Measurements from ENCODE around the gene ABLIM1. TPM values are rescaled to one million over a fixed set of nuclear protein-coding genes. Genes with fewer than 3 reads are reported as not detected.

Gene ABLIM1
- total and polyA plus RNA-seq, 2 of the 13 experiments (the other 11 are each of a cell fraction or from before 2014, with no cell fraction given) = 59.4 to 92.7 TPM

- no peak for TF ChIP-seq PRDM10 (CRISPR knock-in tag; IDR thresholded peaks at IDR 0.05; ENCODE audit: low read depth)
- no peak for TF ChIP-seq RNF219 (CRISPR knock-in tag; IDR thresholded peaks at IDR 0.05)
- TF ChIP-seq SRY (CRISPR knock-in tag; IDR thresholded peaks at IDR 0.05) = no peak
- TF ChIP-seq HOXA9 (CRISPR knock-in tag; IDR thresholded peaks at IDR 0.05; ENCODE audit: borderline replicate concordance) = no peak
Measured at GRCh38 chr10:114448897-114449296, 209.2 kb downstream of the ABLIM1 start (continued).

GRCh38 chr10:114445332-114445731, 212.7 kb downstream of the ABLIM1 start:
- CTCF ChIA-PET (ENCODE audit: low intra/inter-chr PET ratio, low total read pairs) = no interaction called here
- peaks cover 26 to 70% of the 10 kb centered on the region in 2 experiments for H3K36me3 ChIP-seq (replicated peaks in 1 of 2; ENCODE audit: control insufficient read depth in 1 of 2, insufficient read depth in 2 of 2, low read length in 2 of 2)
- H3K4me1 ChIP-seq (ENCODE audit: insufficient read depth, low read length) = no peaks in the 10 kb centered on the region
- H3K27ac ChIP-seq (ENCODE audit: extremely low read length, insufficient read depth, low read length) = no peak overlapping the region
- no peaks in the 10 kb centered on the region for H4K20me1 ChIP-seq (ENCODE audit: insufficient read depth, low read length)
- H3K79me2 ChIP-seq (ENCODE audit: insufficient read depth, low read length) = no peaks in the 10 kb centered on the region
- 89% methylated on average over 6 of the region's 6 CpGs for WGBS (ENCODE audit: low lambda C conversion rate)
- H2AFZ ChIP-seq (ENCODE audit: low read length) = no peak overlapping the region
- POLR2A ChIA-PET = no interaction called here
- no peaks in the 10 kb centered on the region for H3K27me3 ChIP-seq (ENCODE audit: control insufficient read depth in 1 of 2, insufficient read depth in 2 of 2, low read length in 2 of 2)
- no peaks in the 10 kb centered on the region for H3K9me3 ChIP-seq (ENCODE audit: low read length)
- ATAC-seq = no peak
- intact Hi-C loops (cut with micrococcal nuclease; ENCODE audit: unreplicated experiment) = no loop called here
- no peak overlapping the region for H3K9ac ChIP-seq (ENCODE audit: insufficient read depth, low read depth, low read length)
- in situ Hi-C loops (cut with HindIII; ENCODE audit: extremely low pct_ligation_motif_present, low pct_unique_long_range_greater_than_20kb) = no loop called here
- DNase-seq (ENCODE audit: low spot score) = no peak
- no peak overlapping the region for H3K4me2 ChIP-seq (ENCODE audit: low read depth, low read length)
- no TSS peak for BruUV-seq (replicated peaks)
- no peak overlapping the region for H3K4me3 ChIP-seq (replicated peaks in 1 of 3; ENCODE audit: insufficient read depth in 1 of 3, low read depth in 2 of 3, low read length in 3 of 3)
- FAIRE-seq = no peak
- TF ChIP-seq MIER2 (CRISPR knock-in tag; IDR thresholded peaks at IDR 0.05) = no peak
- no peak for TF ChIP-seq ZNF781 (CRISPR knock-in tag; IDR thresholded peaks at IDR 0.05; ENCODE audit: borderline replicate concordance, not compliant biosample characterization)
- TF ChIP-seq MEIS2 (CRISPR knock-in tag; IDR thresholded peaks at IDR 0.05) = no peak

Measured in HepG2 (cell line).